Renal cortical epithelial cell (primary cell): ENCODE results near the gene FEM1C. TPM values are rescaled to one million over a fixed set of nuclear protein-coding genes. Genes with fewer than 3 reads are reported as not detected.

Experiments
- DNase-seq: peaks from one replicate; pipeline ENCODE4 v3.0.0-alpha.2; 2011; ENCODE audit warnings: low read depth
- total RNA-seq: library from RNA; depleted of rRNA; stranded (reverse); fragments of >200 nt; gene quantifications from 2 replicates; pipeline ENCODE4 v1.2.3, GENCODE V29; 2014

Gene FEM1C
- total RNA-seq, 1 donor from 2014 or later, result 40.3 TPM

DNA sequence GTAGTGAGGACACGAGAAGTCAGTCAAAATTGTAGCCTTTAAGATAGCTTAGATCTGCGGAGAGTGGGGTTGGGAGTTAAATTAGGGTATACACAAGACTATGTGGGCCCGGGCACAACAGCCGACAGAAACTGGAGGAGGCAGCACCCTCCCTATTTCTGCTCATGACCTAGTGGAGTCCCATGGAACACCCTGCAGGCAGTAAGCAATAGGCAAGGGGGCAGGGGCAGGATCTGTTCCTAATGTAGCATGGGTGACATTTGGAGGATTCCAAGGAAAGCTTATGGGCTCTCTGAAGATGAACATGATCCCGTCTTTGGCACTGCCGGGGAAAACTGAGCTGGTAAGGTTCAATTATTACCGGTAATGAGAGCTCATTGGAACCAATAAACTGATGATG lies 67.0 kb downstream of the FEM1C start:
- no peak for DNase-seq

DNA sequence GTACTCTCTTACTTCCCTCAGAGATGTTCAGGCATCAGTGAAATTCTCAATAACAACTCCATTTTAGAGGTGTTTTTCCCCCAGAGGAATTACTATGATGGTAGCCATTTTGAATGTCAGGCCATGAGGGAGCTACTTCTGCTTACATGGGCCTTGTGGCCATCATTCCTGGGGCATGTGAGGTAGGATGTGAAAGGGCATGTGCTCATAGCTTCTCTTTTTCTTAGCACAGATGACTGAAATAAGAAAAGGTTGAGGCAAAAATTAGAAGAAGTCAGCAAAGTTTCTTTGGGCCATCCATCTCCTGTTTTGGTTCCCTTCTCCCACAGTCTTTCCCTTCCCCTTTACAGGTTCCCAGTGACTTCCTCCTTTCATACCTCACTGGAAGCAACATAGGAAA lies 68.8 kb downstream of the FEM1C start:
- DNase-seq, result no peak

DNA sequence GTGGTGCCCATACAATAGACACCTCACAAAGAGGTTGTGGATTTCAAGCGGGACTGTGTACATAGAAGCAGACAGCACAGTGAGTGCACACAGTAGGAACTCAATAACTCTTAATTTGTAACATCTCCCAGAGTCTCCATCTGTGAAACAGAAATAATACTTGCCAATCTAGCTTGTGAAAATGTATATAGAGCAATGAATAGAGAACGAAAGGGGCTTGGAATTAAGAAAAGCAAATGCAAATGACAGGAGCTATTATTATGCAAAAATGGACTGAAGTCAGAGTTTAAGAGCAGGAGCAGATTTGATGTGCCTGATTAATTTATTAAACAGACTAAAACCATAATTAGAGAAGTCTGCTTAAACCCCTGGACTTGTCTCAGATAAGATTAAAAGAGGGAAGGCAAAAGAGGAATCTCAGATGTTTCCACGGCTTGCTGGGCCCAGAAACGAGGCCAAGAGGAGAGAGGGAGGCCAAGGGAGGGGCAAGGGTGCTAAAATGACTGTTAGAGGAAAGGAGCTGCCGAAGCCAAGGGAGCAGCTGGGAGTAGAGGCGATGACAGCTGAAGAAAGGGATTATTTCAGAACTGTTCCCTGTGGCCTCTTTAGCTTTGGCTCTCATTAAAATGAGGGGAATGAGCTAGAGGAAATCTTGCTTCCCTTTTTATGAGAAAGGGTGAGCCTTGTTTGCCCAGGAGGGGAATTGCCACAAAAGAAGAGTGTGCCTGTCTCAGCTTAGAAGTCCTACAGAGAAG lies 72.1 kb downstream of the FEM1C start:
- DNase-seq, result no peak

DNA sequence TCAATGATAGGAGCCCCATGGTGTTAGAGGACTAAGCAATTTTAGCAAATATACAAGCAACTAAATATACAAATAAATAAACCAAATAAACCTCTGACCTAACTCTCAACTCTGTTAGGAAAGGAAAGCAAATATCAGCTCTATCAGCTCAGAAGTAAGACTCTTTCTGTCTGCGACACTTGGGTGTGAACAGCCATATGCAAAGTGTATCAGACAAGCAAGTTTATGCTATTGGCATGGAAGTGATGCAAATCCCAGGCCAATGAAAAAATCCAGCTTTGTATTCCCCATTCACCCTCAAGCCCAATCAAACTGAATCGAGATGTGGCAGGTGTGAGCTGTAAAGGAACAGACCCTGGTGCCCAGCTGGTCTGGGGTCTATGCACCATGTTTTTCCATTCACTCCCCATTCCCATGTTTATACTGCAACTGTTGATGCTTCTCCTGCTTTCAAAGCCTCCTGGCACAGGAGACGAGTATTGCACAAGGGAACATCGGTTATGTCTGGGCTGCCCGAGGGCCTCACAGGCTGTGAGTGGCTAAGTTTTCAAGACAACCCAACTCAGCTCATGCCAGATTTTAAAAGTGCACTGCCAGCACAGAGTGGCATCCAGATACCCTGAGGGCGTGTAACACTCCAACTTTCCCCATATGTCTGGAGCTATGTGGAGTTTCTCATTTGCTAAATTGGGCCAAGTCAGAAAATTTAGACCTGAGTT lies 73.1 kb downstream of the FEM1C start:
- DNase-seq, result no peak

DNA sequence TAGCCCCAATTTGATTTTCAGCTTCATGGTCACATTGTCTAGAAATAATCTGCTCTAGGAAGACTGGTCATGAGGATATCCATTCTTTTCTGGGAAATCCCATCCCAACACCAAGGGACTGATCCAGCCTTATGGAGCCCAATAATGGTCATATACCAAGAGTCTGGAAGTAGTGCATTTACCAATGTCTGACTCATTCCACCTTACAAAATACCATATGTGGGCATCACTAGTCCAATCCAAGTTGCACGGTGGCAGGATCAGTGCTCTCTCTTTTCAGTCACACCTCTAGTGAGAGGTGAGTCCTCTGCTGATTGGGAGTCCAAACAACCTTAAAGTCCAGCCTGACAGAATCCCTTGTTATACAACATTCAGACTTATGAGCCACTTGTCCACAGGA lies 73.7 kb downstream of the FEM1C start:
- no peak for DNase-seq

Other genes with a start within 250 kb of the FEM1C start
- gene CCDC112, start 248.1 kb downstream of the FEM1C start, total RNA-seq, result 5.7 and 12.2 TPM in 2 replicates
- 3.1 and 6.9 TPM in 2 replicates for gene TICAM2, start 57.7 kb upstream of the FEM1C start, total RNA-seq
- gene TMED7, start 81.3 kb upstream of the FEM1C start, total RNA-seq, result 157 and 214 TPM in 2 replicates